Dendritic cell treated with granulocyte-macrophage colony-stimulating factor and Interleukin-4, amounts not matched to agents 40 ng/mL and 50 ng/mL, for 4 days (primary cell): ENCODE results near the gene SPRYD4.

Experiments used
- H3K27ac Mint-ChIP-seq: one replicate; pipeline ENCODE4 v1.8.0; 2022; ENCODE audit warnings: mild to moderate bottlenecking, mixed read lengths
- H3K27me3 Mint-ChIP-seq: one replicate; pipeline ENCODE4 v1.8.0; 2022; ENCODE audit warnings: mild to moderate bottlenecking, mixed read lengths
- H3K36me3 Mint-ChIP-seq: one replicate; pipeline ENCODE4 v1.8.0; 2022; ENCODE audit warnings: low read depth, mixed read lengths
- H3K4me1 Mint-ChIP-seq: one replicate; pipeline ENCODE4 v1.8.0; 2022; ENCODE audit warnings: low read depth, mixed read lengths
- H3K4me3 Mint-ChIP-seq: one replicate; pipeline ENCODE4 v1.8.0; 2022; ENCODE audit warnings: mild to moderate bottlenecking, moderate library complexity, mixed read lengths
- H3K9me3 Mint-ChIP-seq: one replicate; pipeline ENCODE4 v1.8.0; 2022; ENCODE audit warnings: mixed read lengths
- intact Hi-C: fragments of 100-400 bp; cut with micrococcal nuclease; formaldehyde crosslinking; loops from one replicate; pipeline ENCODE4 v1.15.0; 2022

Gene SPRYD4

GRCh38 chr12:56454557-56454956, 13.8 kb upstream of the SPRYD4 start, which contains the start of gene MIP:
TSS of gene MIP (minus strand) at chr12:56454657. CDS start at chr12:56454613, 44 bp downstream.
- H3K4me1 Mint-ChIP-seq, result peaks cover 6% of the 10 kb centered on the region
- H3K27ac Mint-ChIP-seq, result no peak within 1 kb of the TSS
- H3K27me3 Mint-ChIP-seq, result no peaks in the 10 kb centered on the region
- intact Hi-C loops, result no loop called here
- H3K36me3 Mint-ChIP-seq, result no peaks in the 10 kb centered on the region
- H3K9me3 Mint-ChIP-seq, result no peaks in the 10 kb centered on the region
- H3K4me3 Mint-ChIP-seq, result no peak within 1 kb of the TSS

- intact Hi-C loops, result no loop called here
- Mint-ChIP-seq H3K4me1 (no peaks in the 10 kb centered on the region), H3K27me3 (no peaks in the 10 kb centered on the region), H3K36me3 (no peaks in the 10 kb centered on the region), H3K9me3 (no peaks in the 10 kb centered on the region), H3K4me3 (no peak overlapping the region), H3K27ac (peak overlapping the region; percentile 47)
Observed at GRCh38 chr12:56457817-56458216, 10.6 kb upstream of the SPRYD4 start.

- H3K27ac Mint-ChIP-seq, result no peak overlapping the region
- no peak overlapping the region for H3K4me3 Mint-ChIP-seq
- no peaks in the 10 kb centered on the region for H3K27me3 Mint-ChIP-seq
- peaks cover 7% of the 10 kb centered on the region for H3K4me1 Mint-ChIP-seq
- H3K9me3 Mint-ChIP-seq, result no peaks in the 10 kb centered on the region
- H3K36me3 Mint-ChIP-seq, result no peaks in the 10 kb centered on the region
- intact Hi-C loops, result no loop called here
Observed at GRCh38 chr12:56461235-56462159, 6.9 kb upstream of the SPRYD4 start.

GRCh38 chr12:56462565-56462964, 5.8 kb upstream of the SPRYD4 start:
- H3K4me3 Mint-ChIP-seq, result no peak overlapping the region
- H3K36me3 Mint-ChIP-seq, result no peaks in the 10 kb centered on the region
- intact Hi-C loops, result no loop called here
- peaks cover 7% of the 10 kb centered on the region for H3K4me1 Mint-ChIP-seq
- H3K9me3 Mint-ChIP-seq, result no peaks in the 10 kb centered on the region
- no peaks in the 10 kb centered on the region for H3K27me3 Mint-ChIP-seq
- H3K27ac Mint-ChIP-seq, result no peak overlapping the region

- Mint-ChIP-seq H3K4me3 (peak overlapping the region; percentile 94), H3K27ac (peak overlapping the region; percentile 98), H3K4me1 (peaks cover 31% of the 10 kb centered on the region), H3K9me3 (no peaks in the 10 kb centered on the region), H3K36me3 (peaks cover 15% of the 10 kb centered on the region), H3K27me3 (no peaks in the 10 kb centered on the region)
- intact Hi-C loops, result loop anchor here (5.0 kb wide), 1 partner anchor 277 kb away; no protein-coding TSS in a partner anchor
Observed at GRCh38 chr12:56469007-56469930, 891 bp downstream of the SPRYD4 start.

GRCh38 chr12:56474389-56474788, 6.0 kb downstream of the SPRYD4 start:
- Mint-ChIP-seq H3K9me3 (no peaks in the 10 kb centered on the region), H3K36me3 (peaks cover 6% of the 10 kb centered on the region), H3K4me1 (peaks cover 22% of the 10 kb centered on the region), H3K27ac (no peak overlapping the region), H3K4me3 (no peak overlapping the region), H3K27me3 (no peaks in the 10 kb centered on the region)
- intact Hi-C loops, result no loop called here

- Mint-ChIP-seq H3K4me1 (peaks cover 16% of the 10 kb centered on the region), H3K27me3 (no peaks in the 10 kb centered on the region), H3K4me3 (no peak overlapping the region), H3K27ac (no peak overlapping the region), H3K9me3 (no peaks in the 10 kb centered on the region), H3K36me3 (no peaks in the 10 kb centered on the region)
- intact Hi-C loops, result no loop called here
Observed at GRCh38 chr12:56476143-56476542, 7.8 kb downstream of the SPRYD4 start.

GRCh38 chr12:56476972-56477432, 8.6 kb downstream of the SPRYD4 start:
- Mint-ChIP-seq H3K36me3 (no peaks in the 10 kb centered on the region), H3K4me3 (no peak overlapping the region), H3K4me1 (peaks cover 7% of the 10 kb centered on the region), H3K27me3 (no peaks in the 10 kb centered on the region), H3K27ac (no peak overlapping the region), H3K9me3 (no peaks in the 10 kb centered on the region)
- intact Hi-C loops, result no loop called here

GRCh38 chr12:56477521-56478225, 9.3 kb downstream of the SPRYD4 start:
- Mint-ChIP-seq H3K27me3 (no peaks in the 10 kb centered on the region), H3K27ac (no peak overlapping the region), H3K9me3 (no peaks in the 10 kb centered on the region), H3K4me1 (peaks cover 7% of the 10 kb centered on the region), H3K36me3 (no peaks in the 10 kb centered on the region), H3K4me3 (no peak overlapping the region)
- intact Hi-C loops, result no loop called here

GRCh38 chr12:56479625-56480024, 11.2 kb downstream of the SPRYD4 start:
- intact Hi-C loops, result no loop called here
- Mint-ChIP-seq H3K4me3 (no peak overlapping the region), H3K27ac (no peak overlapping the region), H3K36me3 (no peaks in the 10 kb centered on the region), H3K9me3 (no peaks in the 10 kb centered on the region), H3K27me3 (no peaks in the 10 kb centered on the region), H3K4me1 (peaks cover 7% of the 10 kb centered on the region)

- Mint-ChIP-seq H3K4me1 (peaks cover 31% of the 10 kb centered on the region), H3K4me3 (no peak overlapping the region), H3K27ac (no peak overlapping the region), H3K9me3 (no peaks in the 10 kb centered on the region), H3K36me3 (peaks cover 6% of the 10 kb centered on the region), H3K27me3 (peaks cover 37% of the 10 kb centered on the region)
- intact Hi-C loops, result no loop called here
Observed at GRCh38 chr12:56484566-56484965, 16.2 kb downstream of the SPRYD4 start.

GRCh38 chr12:56486694-56487093, 18.3 kb downstream of the SPRYD4 start:
- Mint-ChIP-seq H3K4me1 (peaks cover 24% of the 10 kb centered on the region), H3K9me3 (no peaks in the 10 kb centered on the region), H3K27me3 (peaks cover 55% of the 10 kb centered on the region), H3K27ac (no peak overlapping the region), H3K4me3 (no peak overlapping the region), H3K36me3 (peaks cover 6% of the 10 kb centered on the region)
- intact Hi-C loops, result no loop called here

GRCh38 chr12:56487448-56488040, 19.2 kb downstream of the SPRYD4 start:
- intact Hi-C loops, result no loop called here
- no peak overlapping the region for H3K27ac Mint-ChIP-seq

More at GRCh38 chr12:56487448-56488040, 19.2 kb downstream of the SPRYD4 start:
- Mint-ChIP-seq H3K27me3 (peaks cover 60% of the 10 kb centered on the region), H3K36me3 (peaks cover 6% of the 10 kb centered on the region), H3K4me1 (peaks cover 24% of the 10 kb centered on the region), H3K4me3 (peak overlapping the region; percentile 81), H3K9me3 (no peaks in the 10 kb centered on the region)
